DMS 273 treated with DMSO at 0.1 percent for 48 hours (cell line): ENCODE results near the gene NT5C1B.
"Not testable (repeated sequence)": the region's sequence is repeated elsewhere in the genome, so short reads cannot be mapped to it uniquely, and the experiment has no call there.

Experiments used
- DNase-seq: peaks from one replicate; lab custom pipeline; 2025; lab: John Stamatoyannopoulos, UW

NT5C1B gene

DNA sequence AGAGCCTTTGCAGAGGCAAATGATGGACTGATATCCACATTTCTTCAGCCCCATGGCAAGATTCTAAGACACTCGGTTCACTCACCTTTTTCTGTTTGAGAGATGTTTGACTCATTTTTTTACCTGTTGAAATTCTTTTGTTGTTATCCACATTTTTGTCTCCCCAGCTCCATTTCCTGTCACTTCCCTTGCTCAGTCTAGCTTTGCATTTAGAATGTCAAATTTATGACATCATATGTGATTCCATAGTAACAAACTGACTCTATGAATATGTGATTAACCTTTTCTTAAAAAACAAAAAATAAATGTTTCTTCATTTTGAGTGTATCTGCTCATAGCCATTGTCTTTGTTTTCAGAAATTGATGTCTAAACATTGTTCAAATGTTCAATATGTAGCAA, at the start of gene NT5C1B:
Gene NT5C1B (minus strand): TSS at position 216 of the 400 bp plus-strand sequence. CDS start 101 bp downstream, at position 115.
- DNase-seq = no peak

DNA sequence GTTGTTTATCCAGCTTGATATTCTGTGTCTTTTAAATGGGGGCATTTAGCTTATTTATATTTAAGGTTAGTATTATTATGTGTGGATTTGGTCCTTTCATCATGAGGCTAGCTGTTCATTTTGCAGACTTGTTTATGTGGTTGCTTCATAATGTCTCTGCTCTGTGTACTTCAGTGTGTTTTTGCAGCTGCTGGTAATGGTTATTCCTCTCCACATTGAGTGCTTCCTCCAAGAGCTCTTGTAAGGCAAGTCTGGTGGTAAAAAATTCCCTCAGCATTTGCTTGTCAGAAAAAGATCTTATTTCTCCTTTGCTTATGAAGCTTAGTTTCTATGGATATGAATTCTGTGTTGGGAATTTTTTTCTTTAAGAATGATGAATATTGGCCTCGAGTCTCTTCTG, 47.8 kb upstream of the NT5C1B start:
- DNase-seq = no peak

DNA sequence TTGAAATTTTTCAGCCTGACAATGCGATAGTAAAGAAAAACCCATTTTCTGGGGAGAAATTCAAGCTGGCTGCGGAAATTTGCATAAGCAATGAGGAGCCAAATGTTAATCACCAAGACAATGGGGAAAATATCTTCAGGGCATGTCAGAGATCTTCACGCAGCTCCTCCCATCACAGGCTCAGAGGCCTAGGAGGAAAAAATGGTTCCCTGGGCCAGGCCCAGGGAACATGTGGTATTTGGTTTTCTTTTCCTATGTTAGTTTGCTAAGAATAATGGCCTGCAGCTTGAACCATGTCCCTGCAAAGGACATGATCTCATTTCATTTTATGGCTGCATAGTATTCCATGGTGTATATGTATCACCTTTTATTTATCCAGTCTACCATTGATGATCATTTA, 43.3 kb upstream of the NT5C1B start:
- not testable (repeated sequence) for DNase-seq

DNA sequence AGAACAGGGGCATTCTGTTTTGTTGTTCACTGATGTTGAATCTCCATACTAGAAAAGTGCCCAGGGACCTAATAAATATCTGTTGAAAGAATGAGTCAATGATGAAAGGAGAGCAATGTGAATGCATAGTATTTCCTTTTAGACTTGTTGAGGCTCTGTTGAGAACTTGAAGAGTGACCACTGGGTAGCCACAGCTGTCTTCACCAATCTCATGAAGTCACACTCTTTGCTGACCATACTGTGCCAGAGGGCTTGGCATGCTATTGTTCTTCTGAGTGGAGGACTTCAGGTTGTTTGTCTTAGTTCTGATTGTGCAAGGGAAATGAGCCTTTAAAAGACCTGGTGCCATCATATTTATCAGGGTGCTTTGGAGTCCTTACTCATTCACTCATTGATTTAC, 41.6 kb upstream of the NT5C1B start:
- no peak for DNase-seq

DNA sequence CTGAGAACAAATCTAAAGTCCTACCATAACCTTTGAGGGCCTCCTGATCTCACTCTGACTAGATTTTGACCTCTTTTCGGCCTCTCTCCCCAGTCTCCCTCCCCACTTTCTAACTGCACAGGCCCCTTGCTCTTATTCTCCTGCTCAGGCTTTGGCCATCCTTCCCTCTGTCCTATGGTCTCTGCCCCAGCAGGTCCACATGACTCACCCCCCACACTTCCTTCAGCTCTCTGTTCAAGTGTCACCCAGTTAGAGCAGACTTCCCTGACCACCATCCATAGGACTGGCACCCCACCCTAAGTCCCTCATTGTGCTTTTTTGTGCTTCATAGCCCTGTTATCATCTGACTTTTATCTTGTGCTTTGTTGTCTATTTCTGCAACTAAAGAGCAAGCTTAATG, 41.2 kb upstream of the NT5C1B start:
- no peak for DNase-seq

DNA sequence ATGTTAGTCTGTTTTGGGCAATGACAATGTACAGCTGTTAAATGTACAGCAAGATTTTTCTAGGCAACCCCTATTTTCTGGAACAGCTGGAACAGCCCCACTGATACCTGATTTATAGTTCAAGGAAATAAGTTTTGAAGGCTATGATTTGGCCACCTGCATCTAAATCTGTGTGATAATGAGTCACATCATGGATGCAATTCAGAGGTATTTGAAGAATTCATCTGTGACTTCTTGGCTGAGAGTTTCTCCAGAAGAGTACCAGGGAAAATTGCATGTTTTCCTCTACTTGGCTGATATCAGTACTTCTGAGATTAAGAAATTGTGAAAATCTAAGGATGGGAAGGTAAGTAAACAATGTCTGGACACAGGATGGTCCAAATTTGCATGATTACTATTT, 40.7 kb upstream of the NT5C1B start:
- DNase-seq = no peak

DNA sequence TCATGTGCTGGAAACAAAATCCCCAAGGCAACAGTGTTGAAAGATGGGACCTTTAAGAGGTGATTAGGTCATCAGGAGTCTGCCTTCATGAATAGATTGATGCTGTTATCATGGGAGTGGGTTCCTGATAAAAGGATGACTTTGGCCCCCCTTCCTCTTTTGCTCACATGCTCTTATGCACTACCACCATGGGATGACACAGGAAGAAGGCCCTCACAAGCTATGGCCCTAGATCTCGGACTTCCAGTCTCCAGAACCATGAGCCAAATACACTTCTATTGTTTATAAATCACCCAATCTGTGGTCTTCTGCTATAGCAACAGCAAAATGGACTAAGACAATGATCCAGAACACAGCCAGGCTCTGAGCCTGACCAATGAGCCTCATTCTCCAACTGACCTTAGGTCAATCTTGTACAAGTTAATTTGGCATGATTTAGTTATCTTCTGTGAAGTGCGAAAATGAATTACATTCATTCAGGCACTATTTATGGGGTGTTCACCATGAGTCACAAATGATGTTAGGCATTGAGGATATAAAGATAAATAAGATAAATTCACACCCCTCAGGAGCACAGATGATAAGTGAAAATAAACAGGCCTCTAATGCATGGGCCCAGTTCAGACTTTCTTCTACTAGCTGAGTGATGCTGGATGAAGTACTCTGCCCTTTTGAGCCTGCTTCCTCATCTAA, 37.7 kb upstream of the NT5C1B start:
- no peak for DNase-seq

DNA sequence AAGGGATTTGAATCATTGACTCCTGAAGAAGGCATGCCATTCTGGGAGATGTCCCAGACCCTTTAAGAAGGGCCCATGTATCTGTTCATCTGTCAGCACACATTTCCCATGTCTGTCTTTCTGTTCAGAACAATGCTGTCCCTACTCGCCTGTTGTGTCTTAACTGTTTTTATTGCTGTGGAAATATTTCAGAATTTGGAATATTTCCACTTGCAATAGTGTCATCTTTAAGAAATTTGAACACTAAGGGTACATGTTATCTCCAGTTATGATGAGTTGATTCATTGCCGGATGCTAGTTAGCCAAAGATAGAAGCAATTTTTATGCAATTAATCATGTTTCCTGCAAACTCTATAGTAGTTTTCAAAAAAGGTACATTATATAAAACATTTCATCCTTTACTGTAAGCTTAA, 36.9 kb upstream of the NT5C1B start:
- no peak for DNase-seq

DNA sequence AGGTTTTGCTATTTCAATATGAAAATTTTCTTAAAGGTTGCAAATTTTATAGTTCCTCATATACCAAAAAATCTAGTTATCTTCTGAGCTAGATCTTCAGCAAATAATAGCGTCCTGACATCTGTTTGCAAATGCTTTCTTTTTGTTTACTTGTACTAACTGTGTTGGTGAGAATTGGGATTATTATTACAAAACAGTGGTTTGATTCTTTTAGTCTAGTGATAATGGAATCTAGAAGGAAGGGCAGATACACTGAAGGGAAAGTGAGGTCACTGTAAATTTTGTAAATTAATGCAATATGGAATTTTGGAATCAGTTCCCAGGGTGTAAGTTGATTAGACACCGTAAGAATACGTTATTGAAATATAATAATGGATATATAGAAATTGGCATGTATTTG, 36.2 kb upstream of the NT5C1B start:
- no peak for DNase-seq

DNA sequence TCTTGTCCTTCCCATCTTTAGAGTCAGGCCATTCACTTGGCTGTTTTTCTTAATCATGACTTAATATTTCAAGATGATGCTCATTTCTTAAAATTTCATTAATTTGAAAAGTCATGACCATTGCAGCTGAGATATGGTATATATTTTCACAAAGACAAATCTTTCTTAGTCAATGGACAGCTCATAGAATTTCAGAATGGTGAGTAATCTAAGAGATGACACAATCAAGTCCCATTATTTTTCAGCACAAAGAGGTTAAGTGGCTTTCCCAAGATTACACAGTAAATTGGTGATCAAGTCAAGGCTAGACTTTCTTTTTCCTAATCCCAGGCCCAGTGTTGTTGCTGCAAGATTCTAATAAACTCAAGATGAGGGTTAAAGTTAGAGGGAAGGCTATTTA, 34.4 kb upstream of the NT5C1B start:
- no peak for DNase-seq

DNA sequence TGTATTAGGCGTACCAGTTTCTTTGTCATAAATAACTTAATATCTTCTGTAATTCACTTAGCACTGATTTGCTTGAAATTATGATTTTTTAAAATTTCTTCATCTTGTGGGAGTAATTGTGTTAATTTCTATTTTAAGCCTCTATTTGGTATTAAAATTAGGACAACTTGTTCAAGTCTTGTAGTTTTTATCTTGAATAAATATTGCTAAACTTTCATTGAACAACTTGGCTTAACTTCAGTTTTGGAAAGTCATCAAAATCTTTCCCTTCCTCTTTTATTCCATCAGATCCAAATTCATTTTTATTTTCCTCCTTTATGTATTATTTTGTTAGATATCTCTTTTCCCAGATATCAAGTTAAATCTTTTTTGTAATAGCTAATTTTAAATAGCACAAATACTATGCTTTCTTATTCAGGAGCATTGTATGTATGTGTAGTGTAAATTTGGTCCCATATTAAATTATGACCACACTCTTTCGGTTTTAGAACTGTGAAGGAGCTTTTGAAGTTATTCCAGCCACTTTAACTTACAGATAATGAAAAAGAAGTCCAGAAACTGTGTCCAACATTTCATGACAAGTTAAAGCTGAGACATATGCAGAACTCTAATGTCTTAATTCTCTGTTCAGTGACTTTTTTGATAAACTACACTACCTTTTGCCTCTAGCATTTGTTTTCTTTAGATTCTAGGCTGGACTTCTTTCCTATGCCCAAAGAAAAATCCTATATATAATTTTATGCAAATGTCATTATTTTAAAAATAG, 31.7 kb upstream of the NT5C1B start:
- no peak for DNase-seq

DNA sequence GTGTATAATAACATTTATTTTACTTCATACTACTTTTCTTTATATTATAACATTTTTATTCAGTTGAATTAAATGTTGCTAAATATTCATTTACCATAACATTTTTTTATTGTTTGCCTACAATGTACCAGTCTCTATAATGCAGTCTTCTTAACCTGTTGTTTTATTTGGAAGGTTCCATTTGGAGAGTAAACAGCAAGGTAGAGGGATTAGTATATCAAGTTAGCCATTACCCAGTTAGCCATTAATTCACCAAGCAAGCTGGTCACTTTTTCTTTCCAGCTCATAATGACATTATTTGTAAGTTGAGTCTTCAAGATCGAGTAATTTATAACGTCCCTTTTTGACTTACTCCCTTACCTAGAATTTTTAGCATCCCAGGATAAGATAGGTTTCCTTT, 29.7 kb upstream of the NT5C1B start:
- no peak for DNase-seq

DNA sequence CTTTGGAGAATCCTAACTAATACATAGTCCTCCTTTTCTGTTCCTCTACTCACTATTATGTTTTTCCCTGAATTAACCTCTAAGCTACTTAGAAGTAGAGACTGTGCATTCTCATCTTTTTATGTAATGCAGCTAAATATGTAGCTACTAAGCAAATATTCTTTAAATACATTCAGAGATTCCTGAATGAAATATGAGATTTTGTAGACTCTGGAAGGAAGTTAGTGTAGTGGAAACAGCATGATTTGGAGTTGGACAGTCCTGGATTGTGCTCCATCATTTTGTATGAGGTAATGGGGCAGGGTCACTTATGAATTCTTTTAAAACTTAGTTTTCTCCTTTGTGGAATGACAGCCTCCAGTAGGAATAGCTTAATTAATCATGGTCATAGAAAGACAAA, 24.7 kb upstream of the NT5C1B start:
- no peak for DNase-seq

DNA sequence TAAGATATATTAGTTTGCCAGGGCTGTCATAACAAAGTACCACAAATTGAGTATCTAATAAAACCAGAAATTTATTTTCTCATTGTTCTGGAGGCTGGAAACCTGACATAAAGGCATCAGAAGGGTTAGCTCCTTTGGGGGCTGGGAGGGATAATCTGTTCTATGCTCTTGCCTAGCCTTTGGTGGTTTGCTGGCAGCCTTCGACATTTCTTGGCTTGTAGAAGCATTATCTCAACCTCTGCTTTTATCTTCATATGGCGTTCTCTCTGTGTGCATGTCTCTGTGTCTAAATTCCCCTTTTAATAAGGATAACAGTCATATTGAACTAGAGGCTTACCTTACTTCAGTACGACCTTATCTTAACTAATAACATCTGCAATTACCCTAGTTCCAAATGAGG, 22.8 kb upstream of the NT5C1B start:
- DNase-seq = no peak

DNA sequence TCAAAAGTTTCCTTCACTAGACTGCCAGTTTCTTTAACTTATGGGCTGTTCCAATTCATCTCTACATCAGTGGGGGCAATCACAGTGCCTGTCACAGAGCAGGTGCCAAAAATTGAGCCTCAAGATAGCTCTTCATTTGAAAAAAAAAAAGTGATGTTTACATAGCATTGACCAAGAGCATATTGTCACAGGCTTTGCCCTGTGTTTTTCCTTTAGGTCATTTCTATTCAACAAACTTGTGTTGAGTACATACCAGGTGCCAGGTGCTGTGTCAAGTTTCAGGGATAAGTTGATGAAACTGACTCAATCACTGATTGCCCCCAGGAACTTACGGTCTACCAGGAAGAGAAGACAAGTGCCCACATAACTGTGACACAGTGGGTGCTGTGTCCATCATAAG, 22.2 kb upstream of the NT5C1B start:
- DNase-seq = no peak

DNA sequence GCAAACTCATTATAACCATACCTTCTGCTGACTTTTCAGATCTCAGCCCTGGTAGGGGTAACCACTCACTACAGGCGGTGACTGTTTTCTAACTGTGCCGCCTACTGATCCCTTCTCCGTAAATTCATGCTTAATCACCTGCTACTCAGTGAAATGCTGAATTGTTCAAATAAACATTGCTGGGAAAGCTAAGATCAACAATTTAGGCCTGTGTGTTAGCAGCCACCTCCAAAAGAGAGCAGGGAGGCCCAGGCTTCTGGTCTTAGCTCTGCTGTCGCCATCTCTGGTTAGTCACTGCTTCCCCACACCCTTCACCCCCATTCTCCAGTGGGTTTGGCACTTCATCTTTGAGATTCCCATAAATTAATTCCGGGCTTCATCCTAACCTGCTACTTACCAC, 21.8 kb upstream of the NT5C1B start:
- no peak for DNase-seq

DNA sequence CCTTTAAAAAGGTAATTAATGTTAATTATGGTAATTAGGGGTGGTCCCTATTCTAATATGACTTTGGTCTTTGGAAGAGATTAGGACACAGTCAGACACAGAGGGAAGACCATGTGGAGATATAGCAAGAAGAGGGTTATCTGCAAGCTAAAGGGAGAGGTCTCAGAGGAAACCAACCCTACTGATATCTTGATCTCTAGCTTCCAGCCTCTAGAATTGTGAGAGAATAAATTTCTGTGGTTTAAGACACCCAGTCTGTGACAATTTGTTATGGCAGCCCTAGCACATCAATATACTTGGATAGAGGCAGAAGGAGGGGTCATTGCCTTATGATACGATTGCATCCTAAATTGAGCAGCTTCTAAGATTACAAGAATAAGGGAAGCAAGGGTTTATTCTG, 21.3 kb upstream of the NT5C1B start:
- no peak for DNase-seq

DNA sequence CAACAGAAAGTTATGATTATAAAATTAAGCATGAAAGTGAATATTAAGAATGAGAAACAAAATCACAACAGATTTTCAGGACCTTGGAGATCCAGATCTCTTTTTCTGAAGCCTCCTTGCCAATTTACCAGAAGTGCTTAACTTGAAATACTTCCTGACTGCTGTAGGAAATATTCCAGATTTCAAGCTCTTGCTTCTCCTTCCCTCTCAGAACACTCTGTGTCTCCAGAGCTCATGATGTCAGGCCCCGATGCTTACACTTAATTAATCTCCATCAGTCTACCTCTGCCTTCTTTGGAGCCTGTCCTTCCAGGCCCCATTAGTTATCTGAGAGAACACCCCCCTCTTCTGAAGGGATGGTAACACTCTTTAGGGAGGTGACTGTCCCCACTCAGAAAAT, 20.7 kb upstream of the NT5C1B start:
- no peak for DNase-seq

DNA sequence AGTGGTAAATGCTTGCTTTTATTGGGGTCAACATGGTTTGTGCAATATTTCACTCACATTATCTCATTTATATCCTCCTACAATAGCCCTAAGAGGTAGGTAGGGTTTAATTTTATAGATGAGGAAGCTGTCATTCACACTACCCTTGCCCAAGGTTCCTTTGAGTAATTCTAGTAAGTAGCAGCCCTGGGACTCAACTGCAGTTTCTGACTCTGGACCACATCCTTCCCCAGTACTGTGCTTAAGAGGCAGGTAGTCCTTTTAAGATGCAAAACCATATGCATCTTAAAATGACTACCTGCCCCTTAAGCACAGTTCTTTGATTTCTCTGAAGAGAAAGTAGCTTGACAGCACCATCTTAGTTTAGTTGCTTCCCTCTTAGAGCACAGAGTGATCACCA, 15.7 kb upstream of the NT5C1B start:
- no peak for DNase-seq

DNA sequence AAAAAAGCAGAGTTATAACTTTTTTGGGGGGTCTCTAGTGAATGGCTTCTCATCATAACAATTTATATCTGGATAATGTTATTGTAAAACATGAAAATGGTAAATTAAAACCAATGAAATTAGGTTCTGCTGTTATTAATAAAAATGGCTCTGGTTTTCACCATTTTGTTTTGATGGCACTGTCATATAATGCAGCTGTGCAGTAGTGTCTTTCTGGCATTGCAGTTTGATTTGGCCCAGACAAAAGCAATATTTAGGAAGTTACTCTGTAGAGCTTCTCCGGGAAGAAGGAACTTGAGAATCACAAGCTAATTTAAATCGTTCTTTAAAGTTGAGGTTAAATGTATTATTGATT, 15.1 kb upstream of the NT5C1B start:
- no peak for DNase-seq

DNA sequence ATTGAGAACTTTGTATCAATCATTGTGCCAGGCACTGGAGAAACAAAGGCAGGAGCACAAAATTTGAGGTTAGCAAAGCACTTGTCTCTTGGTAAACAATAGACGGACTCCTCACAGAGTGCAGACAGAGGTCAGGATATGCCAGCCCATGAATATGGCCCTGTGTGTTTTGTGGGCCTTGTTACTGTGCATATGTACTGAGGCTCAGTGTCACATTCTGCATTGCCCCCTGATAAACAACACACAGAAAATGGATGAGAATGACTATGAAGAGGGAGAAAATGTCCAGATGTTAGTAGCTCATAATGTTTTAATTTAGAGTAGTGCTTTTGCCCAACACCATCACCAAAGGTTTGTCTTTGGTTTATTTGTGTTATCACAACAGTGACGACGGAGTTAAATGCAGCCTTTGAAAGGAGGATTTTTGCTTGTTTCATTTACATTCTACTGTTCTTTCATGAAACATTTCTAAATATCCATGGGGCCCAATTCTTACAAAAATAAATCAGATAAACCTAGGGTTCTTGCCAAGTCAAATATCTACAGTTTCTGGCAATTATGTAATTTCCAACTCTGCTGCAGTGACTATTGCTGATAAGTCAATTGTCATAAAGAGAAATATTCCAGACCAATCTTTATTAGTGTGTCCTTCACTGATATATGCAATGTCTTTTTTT, 14.6 kb upstream of the NT5C1B start:
- DNase-seq = no peak

DNA sequence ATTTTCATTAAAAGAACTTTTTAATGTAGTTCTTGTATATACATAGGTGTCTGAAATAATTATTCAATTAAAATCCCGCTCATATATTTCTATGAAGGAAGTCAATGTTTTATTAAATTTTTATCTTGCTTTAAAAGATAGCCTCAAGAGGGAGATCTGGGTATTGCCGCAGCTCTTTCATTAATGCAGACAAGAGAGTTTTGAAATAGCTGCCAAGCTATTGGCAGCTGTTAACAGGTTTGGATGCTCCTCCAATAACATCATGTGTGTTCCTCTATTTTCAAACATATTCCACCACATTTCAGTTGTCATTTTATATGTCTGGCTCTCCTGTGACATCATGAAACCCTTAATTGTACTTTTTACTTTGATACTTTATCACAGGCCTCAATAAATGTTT, 12.9 kb upstream of the NT5C1B start:
- DNase-seq = no peak

DNA sequence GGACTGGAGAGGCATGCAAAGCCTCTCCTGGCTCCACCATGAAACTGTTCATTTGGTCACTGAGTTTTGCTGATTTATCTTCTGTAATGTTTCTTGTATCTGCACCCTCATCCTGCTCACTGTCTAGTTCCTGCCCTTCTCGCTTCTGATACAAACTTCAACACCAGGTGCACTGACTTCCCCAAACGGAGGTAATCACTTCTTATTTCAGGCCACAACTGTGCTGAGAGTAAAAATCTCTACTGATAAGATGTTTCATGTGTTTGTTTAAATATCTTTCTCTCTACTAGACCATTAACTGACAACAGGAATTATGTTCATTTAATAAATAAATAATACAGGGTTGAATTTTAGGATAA, 10.9 kb upstream of the NT5C1B start:
- DNase-seq = no peak
